Measurements from ENCODE around the gene UBTF. TPM values are rescaled to one million over a fixed set of nuclear protein-coding genes. Genes with fewer than 3 reads are reported as not detected.

Gene UBTF
- 10 to 100 TPM; 30.3 to 35.2 TPM for polyA plus RNA-seq

GRCh38 chr17:44219616-44220212, at the start of gene UBTF:
UBTF (minus strand) TSS chr17:44219675; CDS start chr17:44218229, 1,446 bp downstream.
- peak within 1 kb of the TSS; percentile 85 to 95 for H3K4me3 ChIP-seq (ENCODE audit: low read depth in 1 of 2, low read length in 2 of 2)
- H3K9me3 ChIP-seq (ENCODE audit: control insufficient read depth in 2 of 2, insufficient read depth in 1 of 2, low read depth in 1 of 2, low read length in 1 of 2) = no peaks in the 10 kb centered on the region
- peak within 1 kb of the TSS; percentile 99 to 100 for H3K27ac ChIP-seq (ENCODE audit: low read depth in 2 of 2, low read length in 1 of 2)
- H3K27me3 ChIP-seq (ENCODE audit: control insufficient read depth in 1 of 2, insufficient read depth in 2 of 2, low read length in 2 of 2) = no peaks in the 10 kb centered on the region
- 1% methylated on average over 22 to 76 of the region's 76 CpGs for WGBS, 2 donors
- H3K36me3 ChIP-seq (ENCODE audit: control insufficient read depth in 2 of 2, insufficient read depth in 2 of 2, low read length in 1 of 2) = peaks cover 8 to 21% of the 10 kb centered on the region in 2 donors
- peaks cover 4 to 15% of the 10 kb centered on the region in 2 donors for H3K4me1 ChIP-seq (ENCODE audit: control insufficient read depth in 2 of 2, insufficient read depth in 2 of 2, low read length in 1 of 2)

- Histone ChIP-seq H3K27me3 (ENCODE audit: control insufficient read depth in 1 of 2, insufficient read depth in 2 of 2, low read length in 2 of 2) (no peaks in the 10 kb centered on the region), H3K27ac (ENCODE audit: low read depth in 2 of 2, low read length in 1 of 2) (no peak overlapping the region), H3K4me1 (ENCODE audit: control insufficient read depth in 2 of 2, insufficient read depth in 2 of 2, low read length in 1 of 2) (no peaks in the 10 kb centered on the region), H3K36me3 (ENCODE audit: control insufficient read depth in 2 of 2, insufficient read depth in 2 of 2, low read length in 1 of 2) (no peaks in the 10 kb centered on the region), H3K9me3 (ENCODE audit: control insufficient read depth in 2 of 2, insufficient read depth in 1 of 2, low read depth in 1 of 2, low read length in 1 of 2) (no peaks in the 10 kb centered on the region), H3K4me3 (ENCODE audit: low read depth in 1 of 2, low read length in 2 of 2) (no peak overlapping the region)
- WGBS, 2 donors = 73% methylated on average over 11 of the region's 11 CpGs
These were observed 49.4 kb upstream of the UBTF start for GRCh38 chr17:44268709-44269534.

GRCh38 chr17:44267818-44268490, 48.5 kb upstream of the UBTF start, which contains the start of gene SLC4A1:
SLC4A1 (minus strand) TSS chr17:44268135; CDS start chr17:44262866, 5,269 bp downstream.
- Histone ChIP-seq H3K27ac (ENCODE audit: low read depth in 2 of 2, low read length in 1 of 2) (no peak within 1 kb of the TSS), H3K27me3 (ENCODE audit: control insufficient read depth in 1 of 2, insufficient read depth in 2 of 2, low read length in 2 of 2) (no peaks in the 10 kb centered on the region), H3K9me3 (ENCODE audit: control insufficient read depth in 2 of 2, insufficient read depth in 1 of 2, low read depth in 1 of 2, low read length in 1 of 2) (no peaks in the 10 kb centered on the region), H3K4me1 (ENCODE audit: control insufficient read depth in 2 of 2, insufficient read depth in 2 of 2, low read length in 1 of 2) (no peaks in the 10 kb centered on the region), H3K4me3 (ENCODE audit: low read depth in 1 of 2, low read length in 2 of 2) (no peak within 1 kb of the TSS), H3K36me3 (ENCODE audit: control insufficient read depth in 2 of 2, insufficient read depth in 2 of 2, low read length in 1 of 2) (no peaks in the 10 kb centered on the region)
- 70 to 74% methylated on average over 14 of the region's 14 CpGs for WGBS, 2 donors

DNA sequence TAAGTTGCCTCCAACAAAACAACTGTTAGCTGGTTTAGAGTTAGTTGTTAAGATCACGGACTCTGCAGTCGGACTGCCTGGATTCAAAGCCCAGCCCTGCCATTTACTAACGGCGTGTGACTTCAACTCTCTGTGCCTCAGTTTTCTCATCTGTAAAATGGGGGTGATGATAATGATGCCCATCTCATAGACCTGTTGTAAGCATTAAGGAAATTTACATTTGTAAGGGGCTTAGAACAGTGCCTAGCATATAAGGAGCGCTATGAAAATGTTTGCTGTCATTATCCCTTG, 47.6 kb upstream of the UBTF start:
- no peaks in the 10 kb centered on the region for H3K9me3 ChIP-seq (ENCODE audit: control insufficient read depth in 2 of 2, insufficient read depth in 1 of 2, low read depth in 1 of 2, low read length in 1 of 2)
- 87 to 93% methylated on average over 5 of the region's 5 CpGs for WGBS, 2 donors
- no peaks in the 10 kb centered on the region for H3K36me3 ChIP-seq (ENCODE audit: control insufficient read depth in 2 of 2, insufficient read depth in 2 of 2, low read length in 1 of 2)
- H3K4me3 ChIP-seq (ENCODE audit: low read depth in 1 of 2, low read length in 2 of 2) = no peak overlapping the region
- no peaks in the 10 kb centered on the region for H3K4me1 ChIP-seq (ENCODE audit: control insufficient read depth in 2 of 2, insufficient read depth in 2 of 2, low read length in 1 of 2)
- H3K27ac ChIP-seq (ENCODE audit: low read depth in 2 of 2, low read length in 1 of 2) = no peak overlapping the region
- no peaks in the 10 kb centered on the region for H3K27me3 ChIP-seq (ENCODE audit: control insufficient read depth in 1 of 2, insufficient read depth in 2 of 2, low read length in 2 of 2)

DNA sequence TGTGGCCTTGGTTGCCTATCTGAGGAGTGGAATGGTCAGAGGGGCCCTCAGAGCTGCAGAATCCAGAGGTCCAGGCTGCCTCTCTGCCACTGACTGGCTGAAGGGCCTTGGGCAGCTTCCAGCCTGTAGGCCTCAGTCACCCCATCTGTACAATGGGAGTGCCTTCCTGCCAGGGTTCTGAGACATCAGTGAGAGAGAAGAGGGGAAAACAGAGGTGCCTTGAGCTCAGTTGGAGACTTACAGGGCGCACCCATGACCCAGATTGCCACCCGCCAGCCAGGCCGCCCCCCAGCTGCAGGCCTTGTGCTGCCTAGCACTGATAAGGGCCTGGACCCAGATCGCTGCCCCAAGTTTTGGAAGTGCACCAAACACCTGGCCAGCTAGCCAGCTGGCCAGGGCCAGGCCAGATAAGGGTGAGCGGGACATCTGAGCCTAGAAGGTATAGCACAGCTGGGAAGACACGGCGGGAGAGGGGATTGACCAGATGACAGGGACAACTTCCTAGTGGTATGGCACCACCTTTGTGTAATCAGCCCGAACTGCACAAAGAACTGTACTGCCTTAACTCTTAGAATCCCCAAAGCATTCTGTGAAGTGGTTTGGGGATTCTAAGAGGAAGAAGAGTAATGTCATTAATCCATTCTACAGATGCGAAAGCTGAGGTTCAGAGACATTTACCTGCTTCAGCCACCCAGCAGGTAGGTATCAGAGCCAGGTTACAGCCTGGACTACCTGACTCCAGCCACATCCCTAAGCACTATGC, 47.1 kb upstream of the UBTF start:
- Histone ChIP-seq H3K4me3 (ENCODE audit: low read depth in 1 of 2, low read length in 2 of 2) (no peak overlapping the region), H3K36me3 (ENCODE audit: control insufficient read depth in 2 of 2, insufficient read depth in 2 of 2, low read length in 1 of 2) (no peaks in the 10 kb centered on the region), H3K27ac (ENCODE audit: low read depth in 2 of 2, low read length in 1 of 2) (no peak overlapping the region), H3K27me3 (ENCODE audit: control insufficient read depth in 1 of 2, insufficient read depth in 2 of 2, low read length in 2 of 2) (no peaks in the 10 kb centered on the region), H3K4me1 (ENCODE audit: control insufficient read depth in 2 of 2, insufficient read depth in 2 of 2, low read length in 1 of 2) (no peaks in the 10 kb centered on the region), H3K9me3 (ENCODE audit: control insufficient read depth in 2 of 2, insufficient read depth in 1 of 2, low read depth in 1 of 2, low read length in 1 of 2) (no peaks in the 10 kb centered on the region)
- 63 to 78% methylated on average over 9 of the region's 9 CpGs for WGBS, 2 donors

- Histone ChIP-seq H3K27ac (ENCODE audit: low read depth in 2 of 2, low read length in 1 of 2) (no peak overlapping the region), H3K9me3 (ENCODE audit: control insufficient read depth in 2 of 2, insufficient read depth in 1 of 2, low read depth in 1 of 2, low read length in 1 of 2) (no peaks in the 10 kb centered on the region), H3K27me3 (ENCODE audit: control insufficient read depth in 1 of 2, insufficient read depth in 2 of 2, low read length in 2 of 2) (no peaks in the 10 kb centered on the region), H3K4me3 (ENCODE audit: low read depth in 1 of 2, low read length in 2 of 2) (no peak overlapping the region), H3K36me3 (ENCODE audit: control insufficient read depth in 2 of 2, insufficient read depth in 2 of 2, low read length in 1 of 2) (no peaks in the 10 kb centered on the region), H3K4me1 (ENCODE audit: control insufficient read depth in 2 of 2, insufficient read depth in 2 of 2, low read length in 1 of 2) (no peaks in the 10 kb centered on the region)
- 92 to 93% methylated on average over 7 of the region's 7 CpGs for WGBS, 2 donors
These were observed 43.9 kb upstream of the UBTF start for GRCh38 chr17:44263345-44263902.

GRCh38 chr17:44262654-44263225, 43.3 kb upstream of the UBTF start:
- 73 to 75% methylated on average over 11 of the region's 11 CpGs for WGBS, 2 donors
- Histone ChIP-seq H3K9me3 (ENCODE audit: control insufficient read depth in 2 of 2, insufficient read depth in 1 of 2, low read depth in 1 of 2, low read length in 1 of 2) (no peaks in the 10 kb centered on the region), H3K4me3 (ENCODE audit: low read depth in 1 of 2, low read length in 2 of 2) (no peak overlapping the region), H3K27me3 (ENCODE audit: control insufficient read depth in 1 of 2, insufficient read depth in 2 of 2, low read length in 2 of 2) (no peaks in the 10 kb centered on the region), H3K27ac (ENCODE audit: low read depth in 2 of 2, low read length in 1 of 2) (no peak overlapping the region), H3K36me3 (ENCODE audit: control insufficient read depth in 2 of 2, insufficient read depth in 2 of 2, low read length in 1 of 2) (no peaks in the 10 kb centered on the region), H3K4me1 (ENCODE audit: control insufficient read depth in 2 of 2, insufficient read depth in 2 of 2, low read length in 1 of 2) (no peaks in the 10 kb centered on the region)

GRCh38 chr17:44260296-44260695, 40.8 kb upstream of the UBTF start:
- H3K27ac ChIP-seq (ENCODE audit: low read depth in 2 of 2, low read length in 1 of 2) = no peak overlapping the region
- no peaks in the 10 kb centered on the region for H3K9me3 ChIP-seq (ENCODE audit: control insufficient read depth in 2 of 2, insufficient read depth in 1 of 2, low read depth in 1 of 2, low read length in 1 of 2)
- 87 to 95% methylated on average over 6 of the region's 6 CpGs for WGBS, 2 donors
- no peaks in the 10 kb centered on the region for H3K27me3 ChIP-seq (ENCODE audit: control insufficient read depth in 1 of 2, insufficient read depth in 2 of 2, low read length in 2 of 2)
- H3K36me3 ChIP-seq (ENCODE audit: control insufficient read depth in 2 of 2, insufficient read depth in 2 of 2, low read length in 1 of 2) = no peaks in the 10 kb centered on the region
- no peak overlapping the region for H3K4me3 ChIP-seq (ENCODE audit: low read depth in 1 of 2, low read length in 2 of 2)
- no peaks in the 10 kb centered on the region for H3K4me1 ChIP-seq (ENCODE audit: control insufficient read depth in 2 of 2, insufficient read depth in 2 of 2, low read length in 1 of 2)

All from esophagus (tissue), 2 donors.